Mucosa of descending colon (tissue), 3 donors: ENCODE results near the gene CEP112. TPM values are rescaled to one million over a fixed set of nuclear protein-coding genes. Genes with fewer than 3 reads are reported as not detected.
"Not testable (repeated sequence)": the region's sequence is repeated elsewhere in the genome, so short reads cannot be mapped to it uniquely, and the experiment has no call there.

Experiments used
- ATAC-seq: fragments of 200-7000 bp; cut with Tn5 transposase; one replicate; pipeline ENCODE4 v1.9.1; 2020; ENCODE audit warnings: mild to moderate bottlenecking, moderate library complexity
- DNase-seq, 3 donors: peaks; one replicate each; pipeline ENCODE4 v3.0.0-alpha.2; 2020
- H3K36me3 ChIP-seq: fragments of 200-600 bp; one replicate; pipeline ENCODE4 v1.8.0; 2021; ENCODE audit warnings: low read depth, mild to moderate bottlenecking
- H3K4me1 ChIP-seq: fragments of 200-600 bp; one replicate; pipeline ENCODE4 v1.8.0; 2021; ENCODE audit warnings: low read depth, mild to moderate bottlenecking
- H3K4me3 ChIP-seq: fragments of 200-600 bp; one replicate; pipeline ENCODE4 v1.8.0; 2021; ENCODE audit warnings: mild to moderate bottlenecking
- H3K9me3 ChIP-seq: fragments of 200-600 bp; one replicate; pipeline ENCODE4 v1.8.0; 2021; ENCODE audit warnings: mild to moderate bottlenecking
- intact Hi-C, 2 donors: fragments of 100-400 bp; cut with DNase I in 1 of 2; cut with micrococcal nuclease in 1 of 2; formaldehyde crosslinking; loops; one replicate each; pipeline versions ENCODE4 v1.11.0 to v1.11.1; 2022; cut with DNase I, micrococcal nuclease
- total RNA-seq, 3 donors: library from RNA; stranded (reverse); fragmentation: NEBNext Ultra II Directional in 2 of 3; extraction: Animal tissue kit (Norgen Biotek cat#: 25700) in 2 of 3; gene quantifications; one replicate each; pipeline versions ENCODE4 v1.2.1 to v1.2.4, GENCODE V29; 2021 to 2023
- TF ChIP-seq, protein P1 (sequence below): fragments of 200-600 bp; IDR thresholded peaks from one replicate; pipeline ENCODE4 v1.8.0; 2022; ENCODE audit warnings: antibody characterized with exemption, mild to moderate bottlenecking
- donor health status: DM: no; HTN: no; CAD: no; lungs with moderate emphysema.
- donor health status: DM: no; HTN: no; CAD: no.
- donor health status: DM: no; HTN: yes; CAD: no.

The CEP112 gene
- total RNA-seq, 3 donors from 2014 or later: 6.3 to 18.5 (median 7.0) TPM

DNA sequence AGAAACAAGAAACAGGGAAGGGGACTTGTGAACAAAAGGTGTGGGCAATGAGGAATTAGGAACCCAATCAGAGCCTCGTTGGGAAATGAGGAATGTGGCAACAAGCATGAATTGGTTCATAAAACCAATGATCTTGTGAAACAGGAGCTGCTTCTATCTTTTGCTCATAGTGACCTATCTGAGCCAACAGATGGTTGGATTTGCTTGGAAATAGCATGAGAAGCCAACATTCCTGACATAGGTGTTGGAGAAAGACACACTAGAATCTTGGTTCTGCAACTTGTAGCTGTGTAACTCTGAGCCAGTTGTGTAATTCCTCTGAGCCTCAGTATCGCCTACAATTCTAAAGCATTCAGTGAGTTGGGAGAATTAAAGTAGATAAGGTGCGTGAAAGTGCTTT, 378.6 kb downstream of the CEP112 start:
- Histone ChIP-seq H3K36me3 (no peaks in the 10 kb centered on the region), H3K9me3 (peaks cover 8% of the 10 kb centered on the region), H3K4me3 (no peak overlapping the region), H3K4me1 (no peaks in the 10 kb centered on the region)
- intact Hi-C loops: no loop called here
- TF ChIP-seq, protein P1, sequence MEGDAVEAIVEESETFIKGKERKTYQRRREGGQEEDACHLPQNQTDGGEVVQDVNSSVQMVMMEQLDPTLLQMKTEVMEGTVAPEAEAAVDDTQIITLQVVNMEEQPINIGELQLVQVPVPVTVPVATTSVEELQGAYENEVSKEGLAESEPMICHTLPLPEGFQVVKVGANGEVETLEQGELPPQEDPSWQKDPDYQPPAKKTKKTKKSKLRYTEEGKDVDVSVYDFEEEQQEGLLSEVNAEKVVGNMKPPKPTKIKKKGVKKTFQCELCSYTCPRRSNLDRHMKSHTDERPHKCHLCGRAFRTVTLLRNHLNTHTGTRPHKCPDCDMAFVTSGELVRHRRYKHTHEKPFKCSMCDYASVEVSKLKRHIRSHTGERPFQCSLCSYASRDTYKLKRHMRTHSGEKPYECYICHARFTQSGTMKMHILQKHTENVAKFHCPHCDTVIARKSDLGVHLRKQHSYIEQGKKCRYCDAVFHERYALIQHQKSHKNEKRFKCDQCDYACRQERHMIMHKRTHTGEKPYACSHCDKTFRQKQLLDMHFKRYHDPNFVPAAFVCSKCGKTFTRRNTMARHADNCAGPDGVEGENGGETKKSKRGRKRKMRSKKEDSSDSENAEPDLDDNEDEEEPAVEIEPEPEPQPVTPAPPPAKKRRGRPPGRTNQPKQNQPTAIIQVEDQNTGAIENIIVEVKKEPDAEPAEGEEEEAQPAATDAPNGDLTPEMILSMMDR: no peak
- DNase-seq (no peak), ATAC-seq (no peak)

DNA sequence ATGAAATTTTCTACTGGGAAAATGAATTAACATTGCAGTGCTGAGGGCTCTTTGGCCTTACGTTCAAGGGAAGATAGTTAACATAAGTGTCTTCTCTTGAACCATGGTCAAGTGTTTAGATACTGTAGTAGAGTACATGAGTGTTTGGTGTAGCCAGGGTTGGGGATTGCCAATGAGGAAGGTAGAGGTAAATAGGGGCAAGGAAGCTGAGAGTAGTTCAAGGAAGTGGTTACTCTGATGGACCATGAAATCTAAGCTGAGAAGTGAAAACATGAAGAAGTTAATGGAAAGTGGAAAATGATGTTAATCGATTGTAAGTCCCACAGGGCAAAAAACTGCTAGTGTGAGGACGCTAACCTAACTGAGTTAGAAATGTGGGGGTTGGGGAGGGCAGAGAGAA, 380.9 kb downstream of the CEP112 start:
- Histone ChIP-seq H3K9me3 (peaks cover 21% of the 10 kb centered on the region), H3K4me1 (no peaks in the 10 kb centered on the region), H3K4me3 (no peak overlapping the region), H3K36me3 (no peaks in the 10 kb centered on the region)
- no peak for DNase-seq
- no peak for ATAC-seq
- TF ChIP-seq, protein P1: no peak
- intact Hi-C loops: no loop called here

DNA sequence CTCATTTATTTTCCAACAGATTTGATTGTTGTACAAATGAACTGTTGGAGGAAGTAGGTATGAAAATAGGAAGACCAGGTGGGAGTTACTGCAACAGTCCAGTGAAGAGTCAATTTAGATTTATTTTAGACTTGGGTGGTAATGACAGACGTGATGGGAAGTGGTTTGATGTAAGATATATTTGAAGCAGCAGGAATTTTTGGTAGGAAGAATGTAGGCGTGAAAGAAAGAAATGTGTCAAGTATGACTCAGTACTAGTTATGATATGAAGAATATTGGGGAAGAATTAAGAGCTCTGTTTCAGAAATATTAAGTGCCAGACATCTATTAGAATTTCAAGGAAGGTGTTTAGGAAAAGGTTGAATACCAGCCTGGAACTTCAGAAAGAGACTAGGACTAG, 382.6 kb downstream of the CEP112 start:
- H3K4me3 ChIP-seq: no peak overlapping the region
- ATAC-seq (no peak), DNase-seq (no peak)
- intact Hi-C loops: no loop called here
- TF ChIP-seq, protein P1: no peak
- no peaks in the 10 kb centered on the region for H3K4me1 ChIP-seq
- H3K9me3 ChIP-seq: peaks cover 21% of the 10 kb centered on the region
- H3K36me3 ChIP-seq: no peaks in the 10 kb centered on the region

DNA sequence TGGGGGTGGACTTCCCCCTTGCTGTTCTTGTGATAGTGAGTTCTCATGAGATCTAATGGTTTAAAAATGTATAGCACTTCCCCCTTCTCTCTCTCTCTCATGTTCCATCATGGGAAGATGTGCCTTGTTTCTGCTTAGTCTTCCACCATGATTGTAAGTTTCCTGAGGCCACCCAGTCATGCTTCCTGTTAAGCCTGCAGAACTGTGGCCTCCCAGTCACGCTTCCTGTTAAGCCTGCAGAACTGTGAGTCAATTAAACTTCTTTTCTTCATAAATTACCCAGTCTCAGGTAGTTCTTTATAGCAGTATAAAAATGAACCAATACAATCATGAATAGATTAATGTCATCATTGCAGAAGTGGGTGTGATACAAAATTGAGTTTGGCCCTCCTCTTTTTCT, 383.4 kb downstream of the CEP112 start:
- DNase-seq, intact Hi-C loops, ATAC-seq, H3K4me1 ChIP-seq, H3K4me3 ChIP-seq, H3K36me3 ChIP-seq: not testable (repeated sequence)
- H3K9me3 ChIP-seq: peaks cover 21% of the 10 kb centered on the region

DNA sequence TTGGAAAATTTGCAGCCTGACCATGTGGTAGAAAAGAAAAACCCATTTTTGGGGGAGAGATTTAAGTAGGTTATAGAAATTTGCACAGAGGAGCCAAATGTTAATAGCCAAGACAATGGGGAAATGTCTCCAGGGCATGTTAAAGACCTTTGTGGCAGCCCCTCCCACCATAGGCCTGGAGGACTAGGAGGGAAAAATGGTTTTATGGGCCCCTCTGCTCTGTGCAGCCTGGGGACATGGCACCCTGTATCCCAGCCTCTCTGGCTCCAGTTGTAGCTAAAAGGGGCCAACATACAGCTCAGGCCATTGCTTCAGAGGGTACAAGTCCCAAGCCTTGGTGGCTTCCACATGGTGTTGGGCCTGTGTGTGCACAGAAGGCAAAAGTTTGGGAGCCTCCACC, 384.6 kb downstream of the CEP112 start:
- TF ChIP-seq, protein P1: no peak
- no peak overlapping the region for H3K4me3 ChIP-seq

DNA sequence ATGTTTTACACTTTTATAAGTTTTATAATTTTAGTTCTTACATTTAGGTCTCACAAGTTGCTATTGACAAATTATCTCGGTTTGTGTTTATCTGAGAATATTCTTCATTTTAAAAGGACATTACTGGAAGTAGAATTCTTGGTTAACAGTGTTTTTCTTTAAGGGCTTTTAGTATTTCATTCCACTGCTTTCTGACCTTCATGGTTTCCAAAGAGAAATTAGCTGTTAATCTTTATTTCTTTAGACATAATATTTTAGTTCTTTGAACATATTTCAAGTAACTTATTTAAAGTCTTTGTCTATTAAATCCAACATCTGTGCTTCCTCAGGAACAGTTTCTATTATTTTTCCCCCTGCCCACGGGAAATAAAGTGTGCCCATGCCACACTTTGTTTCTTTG, 390.4 kb downstream of the CEP112 start:
- no peak for ATAC-seq
- TF ChIP-seq, protein P1: no peak
- intact Hi-C loops: no loop called here

More for the DNA sequence above, 384.6 kb downstream of the CEP112 start:
- Histone ChIP-seq H3K9me3 (peaks cover 21% of the 10 kb centered on the region), H3K36me3 (no peaks in the 10 kb centered on the region), H3K4me1 (no peaks in the 10 kb centered on the region)
- DNase-seq (no peak), ATAC-seq (no peak)
- intact Hi-C loops: no loop called here

More for the DNA sequence above, 390.4 kb downstream of the CEP112 start:
- no peak for DNase-seq
- Histone ChIP-seq H3K9me3 (peaks cover 9% of the 10 kb centered on the region), H3K36me3 (no peaks in the 10 kb centered on the region), H3K4me1 (no peaks in the 10 kb centered on the region), H3K4me3 (no peak overlapping the region)
